ENCODE data around the gene MSL1. TPM values are rescaled to one million over a fixed set of nuclear protein-coding genes. Genes with fewer than 3 reads are reported as not detected.
A peak's percentile ranks its signal among the peaks of the same experiment; 100 is the strongest.

MSL1 gene, protein sequence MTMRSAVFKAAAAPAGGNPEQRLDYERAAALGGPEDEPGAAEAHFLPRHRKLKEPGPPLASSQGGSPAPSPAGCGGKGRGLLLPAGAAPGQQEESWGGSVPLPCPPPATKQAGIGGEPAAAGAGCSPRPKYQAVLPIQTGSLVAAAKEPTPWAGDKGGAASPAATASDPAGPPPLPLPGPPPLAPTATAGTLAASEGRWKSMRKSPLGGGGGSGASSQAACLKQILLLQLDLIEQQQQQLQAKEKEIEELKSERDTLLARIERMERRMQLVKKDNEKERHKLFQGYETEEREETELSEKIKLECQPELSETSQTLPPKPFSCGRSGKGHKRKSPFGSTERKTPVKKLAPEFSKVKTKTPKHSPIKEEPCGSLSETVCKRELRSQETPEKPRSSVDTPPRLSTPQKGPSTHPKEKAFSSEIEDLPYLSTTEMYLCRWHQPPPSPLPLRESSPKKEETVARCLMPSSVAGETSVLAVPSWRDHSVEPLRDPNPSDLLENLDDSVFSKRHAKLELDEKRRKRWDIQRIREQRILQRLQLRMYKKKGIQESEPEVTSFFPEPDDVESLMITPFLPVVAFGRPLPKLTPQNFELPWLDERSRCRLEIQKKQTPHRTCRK
- total RNA-seq = 10 to 100 TPM; 42.2 to 52.5 TPM

DNA sequence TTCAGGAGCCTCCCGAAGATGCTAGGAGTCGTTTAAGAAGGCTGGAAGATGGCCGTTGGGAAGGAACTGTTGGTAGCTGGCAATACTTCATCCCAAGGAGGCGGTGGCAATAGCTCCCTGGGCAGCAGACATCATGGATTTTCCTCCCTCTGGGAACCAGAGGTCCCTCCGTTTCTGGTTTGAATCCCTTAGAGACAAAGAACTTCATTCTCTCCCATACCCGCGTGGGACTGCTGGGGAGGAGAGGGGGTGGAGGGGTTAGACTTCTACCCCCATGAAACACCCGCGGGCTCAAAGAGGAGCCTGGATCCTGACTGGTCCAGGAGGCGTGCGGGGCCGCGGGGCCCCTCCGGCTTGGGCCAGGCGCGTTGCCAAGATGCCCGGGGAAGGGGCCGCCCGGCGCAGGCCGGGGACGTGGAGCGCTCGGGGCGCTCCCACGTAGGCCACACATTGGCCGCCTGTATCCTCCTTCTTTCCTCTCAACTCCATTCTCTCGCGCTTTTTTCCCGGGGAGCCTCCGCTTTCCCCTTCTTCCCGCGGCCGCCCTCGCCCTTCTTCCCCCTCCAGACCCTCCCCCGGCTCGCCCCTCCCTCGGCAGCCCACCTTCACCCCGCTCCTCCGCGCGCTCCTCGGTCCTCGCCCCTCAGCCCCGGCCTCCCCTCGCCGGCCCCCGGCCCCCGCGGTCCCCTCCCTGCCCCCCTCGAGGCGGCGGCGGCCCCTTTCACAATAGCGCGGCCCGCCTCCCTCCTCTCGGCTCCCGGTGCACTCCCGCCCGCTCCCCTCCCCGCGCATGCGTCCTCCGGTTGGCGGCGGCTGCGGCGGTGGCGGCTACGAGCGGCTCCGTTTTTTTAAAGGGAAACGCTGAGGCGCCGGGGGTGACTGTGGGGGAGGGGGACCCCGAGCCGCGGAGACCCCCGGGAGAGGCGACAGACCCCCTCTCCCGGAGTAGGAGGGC lies at the start of gene MSL1:
TSS of gene MSL1 (plus strand) at position 791 of the 955 bp plus-strand sequence. CDS start 642 bp downstream, outside the sequence.
- Histone ChIP-seq H3K36me3 (peaks cover 6% of the 10 kb centered on the region), H3K4me3 (peak within 1 kb of the TSS; percentile 95 to 100), H3K27me3 (no peaks in the 10 kb centered on the region), H3K4me1 (peaks cover 0 to 34% of the 10 kb centered on the region in 2 donors), H3K27ac (peak within 1 kb of the TSS; percentile 97 to 99), H3K9me3 (no peaks in the 10 kb centered on the region)
- peak; percentile 87 for DNase-seq (ENCODE audit: low spot score)
- TF ChIP-seq, protein P1, sequence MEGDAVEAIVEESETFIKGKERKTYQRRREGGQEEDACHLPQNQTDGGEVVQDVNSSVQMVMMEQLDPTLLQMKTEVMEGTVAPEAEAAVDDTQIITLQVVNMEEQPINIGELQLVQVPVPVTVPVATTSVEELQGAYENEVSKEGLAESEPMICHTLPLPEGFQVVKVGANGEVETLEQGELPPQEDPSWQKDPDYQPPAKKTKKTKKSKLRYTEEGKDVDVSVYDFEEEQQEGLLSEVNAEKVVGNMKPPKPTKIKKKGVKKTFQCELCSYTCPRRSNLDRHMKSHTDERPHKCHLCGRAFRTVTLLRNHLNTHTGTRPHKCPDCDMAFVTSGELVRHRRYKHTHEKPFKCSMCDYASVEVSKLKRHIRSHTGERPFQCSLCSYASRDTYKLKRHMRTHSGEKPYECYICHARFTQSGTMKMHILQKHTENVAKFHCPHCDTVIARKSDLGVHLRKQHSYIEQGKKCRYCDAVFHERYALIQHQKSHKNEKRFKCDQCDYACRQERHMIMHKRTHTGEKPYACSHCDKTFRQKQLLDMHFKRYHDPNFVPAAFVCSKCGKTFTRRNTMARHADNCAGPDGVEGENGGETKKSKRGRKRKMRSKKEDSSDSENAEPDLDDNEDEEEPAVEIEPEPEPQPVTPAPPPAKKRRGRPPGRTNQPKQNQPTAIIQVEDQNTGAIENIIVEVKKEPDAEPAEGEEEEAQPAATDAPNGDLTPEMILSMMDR (IDR thresholded peaks at IDR 0.05) = no peak

DNA sequence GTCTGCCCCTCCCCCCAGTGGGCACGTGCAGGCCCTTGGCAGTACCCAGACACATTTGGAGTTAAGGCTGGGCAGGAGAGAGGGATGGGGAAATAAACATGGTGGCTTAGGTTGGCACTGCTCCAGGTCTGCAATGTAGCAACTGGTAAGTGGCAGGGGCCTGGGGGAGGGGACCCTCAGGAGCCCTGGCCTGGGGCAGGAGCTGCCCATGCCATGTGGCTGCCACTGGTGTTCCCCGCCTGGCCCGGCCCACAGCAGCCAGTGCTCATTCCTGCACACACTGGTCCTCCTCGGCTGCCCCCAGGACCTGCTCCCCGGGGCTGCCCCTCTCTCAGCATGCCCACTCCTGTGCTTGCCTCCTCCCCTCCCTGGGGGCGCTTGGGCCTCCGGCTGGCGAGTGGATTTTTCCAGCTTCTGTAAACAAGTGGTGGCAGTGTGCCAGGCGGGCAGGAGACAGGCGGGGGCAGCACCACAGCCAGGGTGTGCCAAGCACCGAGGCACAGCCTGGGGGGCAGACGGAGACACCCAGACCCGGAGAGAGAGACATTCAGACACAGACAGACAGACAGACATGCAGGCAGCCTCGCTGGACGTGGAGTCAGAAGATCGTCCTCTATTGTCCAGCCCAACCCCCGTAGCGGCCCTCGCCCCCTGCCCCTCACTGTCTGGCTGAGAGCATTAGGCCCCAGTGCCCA lies 49.6 kb upstream of the MSL1 start:
- DNase-seq (ENCODE audit: low spot score) = peak; percentile 83

GRCh38 chr17:40072735-40073346 lies 48.9 kb upstream of the MSL1 start:
- H3K4me1 ChIP-seq = peaks cover 0 to 93% of the 10 kb centered on the region in 2 donors
- TF ChIP-seq, protein P1 (IDR thresholded peaks at IDR 0.05) = no peak
- DNase-seq (ENCODE audit: low spot score) = no peak
- H3K27ac ChIP-seq = peak overlapping the region; percentile 95 to 98
- H3K27me3 ChIP-seq = no peaks in the 10 kb centered on the region
- H3K9me3 ChIP-seq = no peaks in the 10 kb centered on the region
- H3K36me3 ChIP-seq = peaks cover 11% of the 10 kb centered on the region
- peak overlapping the region in 1 of 2 donors; percentile 36 for H3K4me3 ChIP-seq

More for the DNA sequence above, 49.6 kb upstream of the MSL1 start:
- TF ChIP-seq, protein P1 (IDR thresholded peaks at IDR 0.05) = no peak
- Histone ChIP-seq H3K4me1 (peaks cover 0 to 99% of the 10 kb centered on the region in 2 donors), H3K36me3 (peaks cover 11% of the 10 kb centered on the region), H3K27ac (peak overlapping the region; percentile 95 to 98), H3K9me3 (no peaks in the 10 kb centered on the region), H3K4me3 (peak overlapping the region in 1 of 2 donors; percentile 36), H3K27me3 (no peaks in the 10 kb centered on the region)

- H3K27me3 ChIP-seq = no peaks in the 10 kb centered on the region
- peaks cover 17% of the 10 kb centered on the region for H3K36me3 ChIP-seq
- TF ChIP-seq, protein P1 (IDR thresholded peaks at IDR 0.05) = no peak
- peak overlapping the region; percentile 95 to 98 for H3K27ac ChIP-seq
- no peak overlapping the region for H3K4me3 ChIP-seq
- H3K9me3 ChIP-seq = no peaks in the 10 kb centered on the region
- no peak for DNase-seq (ENCODE audit: low spot score)
- H3K4me1 ChIP-seq = peaks cover 0 to 85% of the 10 kb centered on the region in 2 donors
Observed at GRCh38 chr17:40073454-40074174, 48.2 kb upstream of the MSL1 start.
